HS-5 (cell line): ENCODE results near the gene PSMD6.
A peak's percentile ranks its signal among the peaks of the same experiment; 100 is the strongest.

Source experiments
- DNase-seq: peaks from one replicate; pipeline ENCODE4 v3.0.0-alpha.2; 2012; ENCODE audit warnings: low read depth

Gene PSMD6

GRCh38 chr3:64008487-64009351 lies 14.6 kb downstream of the PSMD6 start:
- no peak for DNase-seq

- DNase-seq, result no peak
Measured at GRCh38 chr3:64008017-64008416, 15.3 kb downstream of the PSMD6 start.

GRCh38 chr3:64003589-64003988 lies 19.7 kb downstream of the PSMD6 start:
- no peak for DNase-seq

DNA sequence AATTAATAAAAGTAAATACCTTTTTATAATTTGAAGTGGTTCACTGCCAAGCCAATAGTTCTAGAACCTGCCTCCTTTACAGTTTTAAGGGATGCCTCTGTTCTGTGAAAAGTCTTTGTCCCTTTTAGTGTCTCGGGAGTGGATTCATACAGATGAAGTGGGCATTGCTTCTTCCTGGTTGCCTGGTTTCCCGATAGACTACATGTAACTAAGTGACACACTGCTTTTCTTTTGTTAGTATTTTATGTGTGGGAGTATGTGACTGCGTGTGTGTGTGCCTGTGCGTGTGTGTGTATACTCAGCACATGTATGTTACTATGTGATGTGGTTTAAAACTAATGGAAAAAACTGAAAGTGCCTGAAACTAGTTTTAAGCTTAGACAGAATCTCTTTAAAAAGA lies 21.1 kb downstream of the PSMD6 start:
- DNase-seq, result no peak

DNA sequence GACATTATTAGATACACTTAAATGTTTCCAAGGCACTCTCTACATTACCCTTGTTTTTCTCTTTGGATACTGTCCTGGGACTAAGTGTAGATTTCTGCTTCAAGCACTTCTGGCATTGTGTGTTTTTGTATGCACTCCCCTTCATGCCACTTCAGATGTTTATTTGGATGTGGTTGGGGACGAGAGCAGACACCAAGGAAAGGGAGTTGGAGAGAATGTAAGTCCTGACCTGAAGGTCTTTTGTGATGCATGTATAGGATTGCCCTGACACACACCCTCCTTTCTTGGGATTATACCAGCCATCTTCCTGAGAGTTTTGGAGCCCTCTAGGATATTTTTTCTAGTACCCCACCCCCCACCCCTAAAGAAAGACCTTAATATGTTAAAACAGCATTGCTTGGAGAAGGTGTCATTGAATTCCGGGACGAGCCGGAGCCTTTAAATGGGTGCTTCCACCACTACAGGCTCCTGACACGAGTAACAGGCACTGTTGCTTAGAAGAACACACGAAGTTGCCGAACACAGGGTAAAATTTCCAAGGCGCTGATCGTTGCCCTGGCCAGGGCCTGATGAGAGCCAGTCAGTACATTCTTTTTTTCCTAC lies 22.7 kb downstream of the PSMD6 start:
- DNase-seq, result no peak

- DNase-seq, result no peak
Measured at GRCh38 chr3:63998852-63999754, 24.2 kb downstream of the PSMD6 start.

DNA sequence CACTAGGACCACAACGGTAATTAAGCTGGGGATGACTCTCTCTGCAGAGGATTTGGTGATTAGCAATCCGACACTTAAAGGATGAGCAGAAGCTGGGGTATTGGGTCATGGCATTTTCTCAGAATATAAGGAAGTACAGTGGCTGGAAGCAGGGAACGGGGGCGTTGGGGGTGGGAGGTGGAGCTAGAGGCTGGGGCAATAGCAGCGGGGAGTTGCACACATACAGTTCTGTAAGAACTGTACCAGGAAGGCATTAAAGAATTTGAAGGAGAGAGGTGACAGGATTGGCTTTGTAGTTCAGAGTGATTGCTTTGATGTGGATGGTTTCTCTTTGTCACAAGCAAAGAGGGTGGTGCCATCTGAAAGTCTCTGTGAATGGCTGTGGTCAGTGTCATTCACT lies 28.2 kb downstream of the PSMD6 start:
- no peak for DNase-seq

GRCh38 chr3:63993653-63994079 lies 29.6 kb downstream of the PSMD6 start:
- DNase-seq, result peak; percentile 37

GRCh38 chr3:63992516-63993209 lies 30.6 kb downstream of the PSMD6 start:
- no peak for DNase-seq

- DNase-seq, result no peak
Measured at GRCh38 chr3:63991666-63992065, 31.6 kb downstream of the PSMD6 start.

- no peak for DNase-seq
Measured at GRCh38 chr3:63990733-63991132, 32.6 kb downstream of the PSMD6 start.

DNA sequence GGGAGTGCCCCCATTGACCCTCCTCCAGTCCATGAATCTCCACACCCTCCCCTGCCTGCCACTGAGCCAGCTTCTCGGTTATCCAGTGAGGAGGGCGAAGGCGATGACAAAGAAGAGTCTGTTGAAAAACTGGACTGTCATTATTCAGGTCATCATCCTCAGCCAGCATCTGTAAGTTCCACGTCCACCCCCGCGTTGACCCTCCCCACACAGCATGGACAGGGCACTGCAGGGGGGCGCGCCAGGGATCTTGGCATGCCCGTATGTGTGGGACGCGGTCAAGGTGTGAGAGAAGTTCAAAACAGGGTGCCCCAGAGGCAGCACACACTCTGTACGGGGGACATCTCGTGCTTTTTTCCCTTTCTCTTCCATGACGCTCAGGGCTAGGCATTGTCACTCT lies 33.1 kb downstream of the PSMD6 start:
- no peak for DNase-seq

- no peak for DNase-seq
Measured at GRCh38 chr3:63988943-63989342, 34.4 kb downstream of the PSMD6 start.

- DNase-seq, result no peak
Measured at GRCh38 chr3:63986831-63987230, 36.5 kb downstream of the PSMD6 start.

DNA sequence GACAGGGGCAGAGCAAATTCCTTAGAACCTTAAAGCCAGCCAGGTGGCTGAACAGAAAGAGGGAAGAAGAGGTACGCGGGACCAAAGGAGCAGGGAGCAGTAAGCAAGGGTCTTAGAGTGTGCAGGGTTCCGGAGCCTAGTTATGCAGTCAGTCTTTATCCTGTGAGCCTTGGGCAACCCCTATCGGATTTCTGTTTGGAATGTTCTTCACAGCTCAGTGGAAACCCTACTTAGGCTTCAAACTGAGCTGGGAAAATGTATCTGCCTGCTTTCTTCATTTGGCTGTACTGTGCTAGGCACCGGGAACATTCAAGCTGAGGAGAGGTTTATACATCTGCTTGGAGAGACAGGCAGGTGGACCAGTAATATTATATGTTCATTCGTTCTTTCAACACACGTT lies 37.1 kb downstream of the PSMD6 start:
- DNase-seq, result no peak

DNA sequence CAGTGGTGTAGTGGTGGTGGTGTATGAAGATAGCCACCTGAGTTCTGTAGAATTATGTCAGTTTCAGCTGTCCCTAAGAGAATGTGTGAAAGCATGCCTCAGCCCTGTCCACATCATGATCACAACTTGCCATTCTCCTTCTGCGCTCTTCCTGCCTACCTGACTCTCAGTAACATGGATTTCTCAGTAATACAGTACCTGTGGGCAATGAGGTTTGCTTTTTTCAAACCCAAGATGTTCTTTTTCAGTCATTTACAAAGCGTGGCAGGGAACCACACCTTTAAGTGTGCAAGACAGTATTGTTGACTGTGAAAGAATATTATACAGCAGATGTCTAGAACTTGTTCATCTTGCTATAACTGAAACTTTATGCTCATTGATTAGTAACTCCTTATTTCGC lies 38.9 kb downstream of the PSMD6 start:
- DNase-seq, result no peak

DNA sequence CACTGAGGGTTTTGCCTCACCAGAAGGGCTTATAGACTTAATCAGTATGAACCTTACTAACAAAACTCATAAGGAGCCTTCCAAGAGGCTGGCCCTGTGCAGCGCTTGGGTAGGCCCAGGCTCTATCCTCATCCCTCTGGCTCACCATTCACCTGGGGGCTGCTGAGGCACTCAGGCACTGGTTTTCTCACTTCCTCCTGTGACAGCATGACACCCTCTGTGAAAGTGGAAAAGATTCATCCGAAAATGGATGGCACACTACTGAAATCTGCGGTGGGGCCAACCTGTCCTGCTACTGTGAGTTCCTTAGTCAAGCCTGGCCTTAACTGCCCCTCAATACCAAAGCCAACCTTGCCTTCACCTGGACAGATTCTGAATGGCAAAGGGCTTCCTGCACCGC lies 41.3 kb downstream of the PSMD6 start:
- no peak for DNase-seq

- DNase-seq, result no peak
Measured at GRCh38 chr3:63980830-63981498, 42.3 kb downstream of the PSMD6 start.

DNA sequence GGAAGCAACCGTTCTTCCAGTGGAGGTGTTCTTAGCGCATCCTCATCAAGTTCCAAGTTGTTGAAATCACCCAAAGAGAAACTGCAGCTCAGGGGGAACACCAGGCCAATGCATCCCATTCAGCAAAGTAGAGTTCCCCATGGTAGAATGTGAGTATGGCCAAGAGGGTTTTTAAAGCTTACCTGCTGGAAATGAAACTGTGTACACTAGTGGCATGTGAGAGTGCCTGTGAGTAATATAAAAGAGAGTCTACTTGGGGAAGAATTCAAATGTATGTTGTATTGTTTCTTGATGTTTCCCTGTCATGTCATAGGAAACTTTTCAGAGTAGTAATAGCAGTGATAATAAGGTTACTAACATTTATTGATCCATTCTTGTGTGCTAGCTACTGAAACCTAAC lies 43.3 kb downstream of the PSMD6 start:
- DNase-seq, result no peak

GRCh38 chr3:63979093-63979885 lies 44.0 kb downstream of the PSMD6 start:
- DNase-seq, result no peak

DNA sequence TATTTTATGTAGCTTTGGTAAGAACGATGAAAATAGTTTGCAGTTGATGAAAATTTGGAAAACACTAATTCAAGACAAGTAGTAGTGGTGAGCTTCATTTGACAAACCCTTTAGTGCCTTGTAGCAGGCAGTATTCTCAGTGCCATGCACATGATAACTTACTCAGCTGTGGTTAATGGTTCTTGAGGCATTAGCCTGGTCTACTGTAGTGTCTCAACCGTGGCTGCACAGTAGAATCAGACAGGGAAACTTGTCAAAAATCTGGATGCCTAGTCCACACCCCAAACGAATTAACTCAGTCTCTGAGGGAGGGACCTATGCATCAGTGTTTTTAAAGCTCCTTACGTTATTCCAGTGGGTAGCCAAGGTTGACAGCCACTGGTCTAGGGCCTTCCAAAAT lies 45.4 kb downstream of the PSMD6 start:
- no peak for DNase-seq
